HepG2 (cell line): ENCODE measurements around the gene NVL. TPM values are rescaled to one million over a fixed set of nuclear protein-coding genes. Genes with fewer than 3 reads are reported as not detected.

Source experiments
- ATAC-seq: fragments of 200-7000 bp; cut with Tn5 transposase; 3 replicates; pipeline ENCODE4 v1.9.1; 2020; ENCODE audit warnings: mild to moderate bottlenecking, moderate library complexity
- BruUV-seq: library from RNA; stranded (reverse); fragments of 400-500 nt; replicated peaks from 2 replicates; lab custom pipeline; 2021; lab: Mats Ljungman, UMichigan
- CTCF ChIA-PET: fragments of 300-600 bp; formaldehyde crosslinking; extraction: SDS; loops from one replicate; lab custom pipeline; 2021; ENCODE audit warnings: low total read pairs, inconsistent platforms, low intra/inter-chr PET ratio; lab: Yijun Ruan, JAX
- POLR2A ChIA-PET: fragments of 350-600 bp; sonication (Branson Sonifier 250); formaldehyde crosslinking; loops from one replicate; lab custom pipeline; 2020; ENCODE audit warnings: antibody characterized with exemption, inconsistent platforms; lab: Yijun Ruan, JAX
- DNase-seq: peaks from one replicate; pipeline ENCODE4 v3.0.0-alpha.2; 2015; ENCODE audit warnings: low spot score
- FAIRE-seq: peaks from 3 replicates; lab custom pipeline; 2011; peaks lifted over from hg19 to GRCh38; lab: Jason Lieb, UNC
- H2AFZ ChIP-seq: one replicate; pipeline ENCODE4 v1.6.1; 2011; ENCODE audit warnings: low read length, inconsistent platforms
- H3K27ac ChIP-seq: fragments of 300-600 bp; 3 replicates; pipeline ENCODE4 v1.8.0; 2011; ENCODE audit warnings: mixed run types, mild to moderate bottlenecking, mixed read lengths, low read length, inconsistent platforms; ENCODE audit not compliant: insufficient read depth; ENCODE audit errors: extremely low read length
- H3K27me3 ChIP-seq, 2 experiments: fragments of 200-600 bp in 1 of 2; 2 replicates in 1 of 2; 3 replicates in 1 of 2; pipeline versions ENCODE4 v1.6.0 to v1.8.0; 2011; ENCODE audit warnings: low read length in 2 of 2, mild to moderate bottlenecking in 2 of 2, moderate library complexity in 2 of 2, inconsistent platforms in 1 of 2; ENCODE audit not compliant: insufficient read depth in 2 of 2, control insufficient read depth in 1 of 2
- H3K36me3 ChIP-seq, 2 experiments: fragments of 200-600 bp in 1 of 2; replicated peaks in 1 of 2; 2 replicates in 1 of 2; 3 replicates in 1 of 2; pipeline versions ENCODE4 v1.5.1 to v1.8.0; 2011; ENCODE audit warnings: low read length in 2 of 2, inconsistent platforms in 1 of 2; ENCODE audit not compliant: insufficient read depth in 2 of 2, control insufficient read depth in 1 of 2
- H3K4me1 ChIP-seq: 2 replicates; pipeline ENCODE4 v1.5.1; 2012; ENCODE audit warnings: low read length, inconsistent platforms; ENCODE audit not compliant: insufficient read depth
- H3K4me2 ChIP-seq: 2 replicates; pipeline ENCODE4 v1.6.0; 2011; ENCODE audit warnings: low read depth, low read length, inconsistent platforms
- H3K4me3 ChIP-seq, 3 experiments: fragments of 200-600 bp in 1 of 3; sonication (generic), shearing (Covaris generic) in 1 of 3; replicated peaks in 1 of 3; 2 replicates each; pipeline ENCODE4 v1.5.1; 2011 to 2016; ENCODE audit warnings: low read length in 3 of 3, inconsistent platforms in 2 of 3, low read depth in 2 of 3, mild to moderate bottlenecking in 2 of 3, control low read depth in 1 of 3, mixed read lengths in 1 of 3; ENCODE audit not compliant: insufficient read depth in 1 of 3
- H3K79me2 ChIP-seq: one replicate; pipeline ENCODE4 v1.6.1; 2011; ENCODE audit warnings: low read length, inconsistent platforms; ENCODE audit not compliant: insufficient read depth
- H3K9ac ChIP-seq: 2 replicates; pipeline ENCODE4 v1.6.0; 2011; ENCODE audit warnings: mild to moderate bottlenecking, low read depth, low read length, inconsistent platforms; ENCODE audit not compliant: insufficient read depth
- H3K9me3 ChIP-seq: 2 replicates; pipeline ENCODE4 v1.5.1; 2012; ENCODE audit warnings: mild to moderate bottlenecking, low read length
- H4K20me1 ChIP-seq: 2 replicates; pipeline ENCODE4 v1.6.0; 2011; ENCODE audit warnings: inconsistent platforms, mild to moderate bottlenecking, low read length, moderate library complexity; ENCODE audit not compliant: insufficient read depth
- ARID2 ChIP-seq: sonication (generic); formaldehyde crosslinking; IDR thresholded peaks from 2 replicates; pipeline ENCODE4 v1.8.1; 2022; ENCODE audit warnings: mild to moderate bottlenecking, missing genetic modification reagents, borderline replicate concordance
- FOXO4 ChIP-seq: sonication (generic); formaldehyde crosslinking; conservative IDR thresholded peaks from 2 replicates; pipeline ENCODE4 v1.8.1; 2023; ENCODE audit warnings: missing genetic modification reagents
- HOMEZ ChIP-seq: IDR thresholded peaks from 2 replicates; pipeline ENCODE4 v1.6.1; 2016; ENCODE audit warnings: low read depth
- KDM6A ChIP-seq: IDR thresholded peaks from 2 replicates; pipeline ENCODE4 v1.6.1; 2016; ENCODE audit warnings: low read depth
- SAP130 ChIP-seq: IDR thresholded peaks from 2 replicates; pipeline ENCODE4 v1.6.1; 2016; ENCODE audit warnings: low read depth
- SIN3A ChIP-seq: IDR thresholded peaks from 2 replicates; pipeline ENCODE4 v1.6.1; 2011; ENCODE audit warnings: low read depth, mild to moderate bottlenecking, control low read depth, low read length, borderline replicate concordance
- SNAPC5 ChIP-seq: sonication (generic); formaldehyde crosslinking; IDR thresholded peaks from 2 replicates; pipeline ENCODE4 v1.8.1; 2023; ENCODE audit warnings: mild to moderate bottlenecking, missing genetic modification reagents, borderline replicate concordance
- TBP ChIP-seq: sonication (generic); formaldehyde crosslinking; IDR thresholded peaks from 2 replicates; pipeline ENCODE4 v1.5.0; 2020; ENCODE audit warnings: missing genetic modification reagents
- YEATS2 ChIP-seq: sonication (generic); formaldehyde crosslinking; IDR thresholded peaks from 2 replicates; pipeline ENCODE4 v1.4.0; 2020; ENCODE audit warnings: missing genetic modification reagents, borderline replicate concordance
- ZNF12 ChIP-seq: sonication (generic); formaldehyde crosslinking; IDR thresholded peaks from 2 replicates; pipeline ENCODE4 v1.5.0; 2020; ENCODE audit warnings: missing genetic modification reagents
- ZNF121 ChIP-seq: sonication (generic); formaldehyde crosslinking; IDR thresholded peaks from 2 replicates; pipeline ENCODE4 v1.5.0; 2020; ENCODE audit warnings: mild to moderate bottlenecking, missing genetic modification reagents
- ZNF20 ChIP-seq: sonication (generic); formaldehyde crosslinking; IDR thresholded peaks from 2 replicates; pipeline ENCODE4 v1.4.0; 2020; ENCODE audit warnings: mild to moderate bottlenecking, moderate library complexity, missing genetic modification reagents
- ZNF839 ChIP-seq: sonication (generic); formaldehyde crosslinking; IDR thresholded peaks from 2 replicates; pipeline ENCODE4 v1.4.0; 2020; ENCODE audit warnings: missing genetic modification reagents, mild to moderate bottlenecking, borderline replicate concordance
- WGBS: methylation state at CpG from one replicate; pipeline ENCODE4 v1.1.6; 2017; ENCODE audit warnings: low lambda C conversion rate; 5-methylcytosine and 5-hydroxymethylcytosine counted together
- in situ Hi-C: cut with HindIII; loops from 2 replicates; pipeline ENCODE4 v1.10.0; 2017; ENCODE audit warnings: low pct_unique_long_range_greater_than_20kb; ENCODE audit not compliant: extremely low pct_ligation_motif_present
- intact Hi-C: fragments of 100-400 bp; cut with micrococcal nuclease; formaldehyde crosslinking; loops from one replicate; pipeline ENCODE4 v1.10.0; 2022; ENCODE audit not compliant: unreplicated experiment
- polyA plus RNA-seq, 8 experiments: library from polyadenylated mRNA; depleted of rRNA in 3 of 8; stranded (reverse) in 7 of 8; unstranded in 1 of 8; fragments of >200 nt; fragmentation: Illumina TruSeq in 4 of 8; extraction: Trizol in 4 of 8; gene quantifications; 2 replicates each; pipeline versions ENCODE4 v1.2.1 to v1.2.3, GENCODE V29; 2011 to 2016; ENCODE audit warnings: low read depth in 4 of 8, missing spikeins in 1 of 8, mixed read lengths in 1 of 8; ENCODE audit not compliant: insufficient read depth in 1 of 8
- total RNA-seq, 5 experiments: library from RNA; depleted of rRNA; stranded (reverse); fragments of >200 nt; fragmentation: Illumina TruSeq; extraction: Trizol; gene quantifications; 2 replicates each; pipeline ENCODE4 v1.2.3, GENCODE V29; 2016; ENCODE audit warnings: low read depth in 1 of 5

Gene NVL
- total and polyA plus RNA-seq, 2 of the 13 experiments (the other 11 are each of a cell fraction or from before 2014, with no cell fraction given) = 8.3 to 21.0 TPM

- intact Hi-C loops = no loop called here
- Histone ChIP-seq H3K4me3 (no peak overlapping the region), H3K9me3 (no peaks in the 10 kb centered on the region), H2AFZ (no peak overlapping the region), H3K79me2 (no peaks in the 10 kb centered on the region), H3K4me2 (no peak overlapping the region), H3K27me3 (no peaks in the 10 kb centered on the region), H3K36me3 (peaks cover 0 to 8% of the 10 kb centered on the region in 2 experiments; a peak in 2 of 5 replicates), H3K9ac (no peak overlapping the region), H3K27ac (no peak overlapping the region), H3K4me1 (peaks cover 16% of the 10 kb centered on the region), H4K20me1 (no peaks in the 10 kb centered on the region)
- CTCF ChIA-PET = no interaction called here
- no TSS peak for BruUV-seq
- in situ Hi-C loops = no loop called here
- POLR2A ChIA-PET = interaction anchor here (1.9 kb wide), 1 partner anchor 10 kb away, joined by 4 read pairs; the partner anchor contains the start of gene DEGS1
- no peak for FAIRE-seq
- 97% methylated on average over 8 of the region's 8 CpGs for WGBS
- ATAC-seq = no peak
- no peak for DNase-seq
- no peak for TF ChIP-seq SAP130
- peak; percentile 71 for TF ChIP-seq ZNF121 (CRISPR knock-in tag)
- TF ChIP-seq, all 625 proteins: peak for 1
Measured at GRCh38 chr1:224193319-224193966, 136.5 kb downstream of the NVL start.

GRCh38 chr1:224192082-224192788 lies 137.7 kb downstream of the NVL start:
- TF ChIP-seq ZNF12 (CRISPR knock-in tag) (no peak), TBP (no peak), SIN3A (no peak), ZNF20 (CRISPR knock-in tag) (no peak), ZNF839 (CRISPR knock-in tag) (no peak), KDM6A (CRISPR knock-in tag) (no peak), FOXO4 (CRISPR knock-in tag) (no peak), YEATS2 (CRISPR knock-in tag) (no peak), HOMEZ (CRISPR knock-in tag) (no peak), ARID2 (CRISPR knock-in tag) (no peak), SNAPC5 (CRISPR knock-in tag) (no peak)
- H3K9ac ChIP-seq = no peak overlapping the region
- DNase-seq = no peak
- ChIA-PET POLR2A (interaction anchor here (1.9 kb wide), 1 partner anchor 9 kb away, joined by 4 read pairs; the partner anchor contains the start of gene DEGS1), CTCF (no interaction called here)
- ATAC-seq = no peak
- H3K4me1 ChIP-seq = peaks cover 17% of the 10 kb centered on the region
- H3K9me3 ChIP-seq = no peaks in the 10 kb centered on the region
- H3K79me2 ChIP-seq = peaks cover 4% of the 10 kb centered on the region
- intact Hi-C loops (no loop called here), in situ Hi-C loops (no loop called here)
- H3K27me3 ChIP-seq = no peaks in the 10 kb centered on the region
- BruUV-seq = TSS peak; percentile 43
- FAIRE-seq = no peak
- WGBS = 91% methylated on average over 5 of the region's 5 CpGs
- H3K4me3 ChIP-seq = no peak overlapping the region
- no peaks in the 10 kb centered on the region for H4K20me1 ChIP-seq
- no peak overlapping the region for H3K27ac ChIP-seq
- H3K4me2 ChIP-seq = no peak overlapping the region
- H2AFZ ChIP-seq = no peak overlapping the region
- H3K36me3 ChIP-seq = peaks cover 0 to 8% of the 10 kb centered on the region in 2 experiments; a peak in 2 of 5 replicates
